ENCODE results near the gene CRYM.

GRCh38 chr16:21276090-21276489 is 2.0 kb downstream of the CRYM start:
- TF ChIP-seq POLR2A (IDR thresholded peaks at IDR 0.05; ENCODE audit: borderline replicate concordance, extremely low read depth, insufficient read depth, insufficient read length): no peak
- no peak for TF ChIP-seq CTCF (IDR thresholded peaks at IDR 0.05 in 2 of 3, conservative IDR thresholded peaks at IDR 0.05 in 1 of 3; ENCODE audit: borderline replicate concordance in 1 of 3, insufficient read depth in 1 of 3, low read depth in 2 of 3, low read length in 2 of 3)
- no peak for TF ChIP-seq TCF7L2 (IDR thresholded peaks at IDR 0.05; ENCODE audit: borderline replicate concordance, extremely low read depth, insufficient read depth, insufficient read length)
- no peak for TF ChIP-seq SP1 (IDR thresholded peaks at IDR 0.05; ENCODE audit: low read depth)
- no peak for TF ChIP-seq ZBTB33 (IDR thresholded peaks at IDR 0.05; ENCODE audit: extremely low read depth, insufficient replicate concordance, low read length)
- no peak for TF ChIP-seq EZH2phosphoT487 (IDR thresholded peaks at IDR 0.05; ENCODE audit: borderline replicate concordance)
- no peak for TF ChIP-seq YY1 (IDR thresholded peaks at IDR 0.05; ENCODE audit: extremely low read depth, insufficient replicate concordance, low read depth, low read length)
- no peak for TF ChIP-seq EZH2 (IDR thresholded peaks at IDR 0.05)
- no peak for TF ChIP-seq ATF3 (IDR thresholded peaks at IDR 0.05)
- TF ChIP-seq RAD21 (IDR thresholded peaks at IDR 0.05; ENCODE audit: low read depth): no peak
- no peak for TF ChIP-seq POLR2AphosphoS5 (IDR thresholded peaks at IDR 0.05; ENCODE audit: low read depth, low read length)
- no peak for TF ChIP-seq REST (IDR thresholded peaks at IDR 0.05; ENCODE audit: low read depth)
